BE2C (cell line): ENCODE measurements around the gene LRRC14B.

ENCODE experiments used
- DNase-seq: peaks from one replicate; pipeline ENCODE4 v3.0.0-alpha.2; 2020
- H3K27me3 ChIP-seq: fragments of 250-450 bp; sonication (Bioruptor Pico); 2 replicates; pipeline ENCODE4 v1.5.1; 2020; ENCODE audit warnings: mild to moderate bottlenecking
- H3K36me3 ChIP-seq: fragments of 250-450 bp; sonication (Bioruptor Pico); 2 replicates; pipeline ENCODE4 v1.5.1; 2020; ENCODE audit warnings: mild to moderate bottlenecking
- H3K4me1 ChIP-seq: fragments of 250-450 bp; sonication (Bioruptor Pico); 2 replicates; pipeline ENCODE4 v1.5.1; 2020
- H3K4me3 ChIP-seq: 2 replicates; pipeline ENCODE4 v1.5.1; 2011; ENCODE audit warnings: low read depth, low read length
- H3K9me3 ChIP-seq: fragments of 250-450 bp; sonication (Bioruptor Pico); 2 replicates; pipeline ENCODE4 v1.5.1; 2020
- CTCF ChIP-seq: IDR thresholded peaks from 2 replicates; pipeline ENCODE4 v1.5.1; 2012; ENCODE audit warnings: mild to moderate bottlenecking, low read depth, low read length

The LRRC14B gene

GRCh38 chr5:189976-190365, 1.3 kb upstream of the LRRC14B start:
- Histone ChIP-seq H3K4me3 (no peak overlapping the region), H3K4me1 (no peaks in the 10 kb centered on the region), H3K9me3 (no peaks in the 10 kb centered on the region), H3K36me3 (no peaks in the 10 kb centered on the region), H3K27me3 (no peaks in the 10 kb centered on the region)
- TF ChIP-seq CTCF, result no peak
- DNase-seq, result no peak

GRCh38 chr5:190366-191035, 794 bp upstream of the LRRC14B start:
- H3K4me3 ChIP-seq, result no peak overlapping the region
- no peaks in the 10 kb centered on the region for H3K4me1 ChIP-seq
- no peaks in the 10 kb centered on the region for H3K27me3 ChIP-seq
- no peaks in the 10 kb centered on the region for H3K36me3 ChIP-seq
- no peaks in the 10 kb centered on the region for H3K9me3 ChIP-seq
- DNase-seq, result no peak
- no peak for TF ChIP-seq CTCF

GRCh38 chr5:191949-192690, 825 bp downstream of the LRRC14B start:
- TF ChIP-seq CTCF, result no peak
- no peak overlapping the region for H3K4me3 ChIP-seq
- no peaks in the 10 kb centered on the region for H3K4me1 ChIP-seq
- no peaks in the 10 kb centered on the region for H3K36me3 ChIP-seq
- H3K9me3 ChIP-seq, result no peaks in the 10 kb centered on the region
- DNase-seq, result no peak
- no peaks in the 10 kb centered on the region for H3K27me3 ChIP-seq

GRCh38 chr5:192691-192969, 1.3 kb downstream of the LRRC14B start:
- no peaks in the 10 kb centered on the region for H3K36me3 ChIP-seq
- H3K4me3 ChIP-seq, result no peak overlapping the region
- H3K9me3 ChIP-seq, result no peaks in the 10 kb centered on the region
- no peaks in the 10 kb centered on the region for H3K27me3 ChIP-seq
- no peaks in the 10 kb centered on the region for H3K4me1 ChIP-seq
- no peak for DNase-seq
- no peak for TF ChIP-seq CTCF

- no peaks in the 10 kb centered on the region for H3K4me1 ChIP-seq
- no peak for TF ChIP-seq CTCF
- H3K9me3 ChIP-seq, result no peaks in the 10 kb centered on the region
- H3K4me3 ChIP-seq, result no peak overlapping the region
- DNase-seq, result no peak
- H3K36me3 ChIP-seq, result no peaks in the 10 kb centered on the region
- H3K27me3 ChIP-seq, result no peaks in the 10 kb centered on the region
Measured at GRCh38 chr5:192970-193831, 1.9 kb downstream of the LRRC14B start.
